Amygdala (tissue), 56 donors: Measurements from ENCODE around the gene PFDN5.
"Not testable (repeated sequence)": the region's sequence is repeated elsewhere in the genome, so short reads cannot be mapped to it uniquely, and the experiment has no call there.

Experiments
- DNase-seq, 56 donors: peaks; one replicate each; lab custom pipeline; 2025; lab: John Stamatoyannopoulos, UW

The PFDN5 gene

GRCh38 chr12:53325511-53326061 is 30.2 kb downstream of the PFDN5 start:
- DNase-seq = peak in 55 of 56 donors; percentile 20 to 92 (median 76)

GRCh38 chr12:53326460-53327185 is 31.3 kb downstream of the PFDN5 start:
- DNase-seq = no peak

- peak in 1 of 56 donors; percentile 24 for DNase-seq
Observed at GRCh38 chr12:53327435-53328042, 32.2 kb downstream of the PFDN5 start.

DNA sequence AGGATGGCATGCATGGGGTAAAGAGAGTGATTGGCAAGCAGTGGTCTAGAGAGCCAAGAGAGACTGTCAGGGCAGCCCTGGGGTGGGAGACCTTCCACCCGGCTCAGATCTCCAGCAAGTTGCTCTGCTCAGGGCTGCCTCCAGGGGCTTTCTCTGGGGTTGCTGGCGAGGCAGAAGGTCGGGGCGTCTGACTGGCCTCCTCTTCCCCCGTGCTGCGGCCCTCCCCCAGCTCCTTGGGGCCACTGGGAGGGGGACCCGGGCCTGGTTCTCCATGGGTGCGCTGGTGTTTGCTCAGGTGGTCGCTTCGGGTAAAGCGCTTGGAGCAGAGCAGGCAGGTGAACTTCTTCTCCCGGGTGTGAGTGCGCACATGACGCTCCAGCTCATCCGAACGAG is 32.7 kb downstream of the PFDN5 start:
- no peak for DNase-seq

- no peak for DNase-seq
Observed at GRCh38 chr12:53330671-53331070, 35.3 kb downstream of the PFDN5 start.

DNA sequence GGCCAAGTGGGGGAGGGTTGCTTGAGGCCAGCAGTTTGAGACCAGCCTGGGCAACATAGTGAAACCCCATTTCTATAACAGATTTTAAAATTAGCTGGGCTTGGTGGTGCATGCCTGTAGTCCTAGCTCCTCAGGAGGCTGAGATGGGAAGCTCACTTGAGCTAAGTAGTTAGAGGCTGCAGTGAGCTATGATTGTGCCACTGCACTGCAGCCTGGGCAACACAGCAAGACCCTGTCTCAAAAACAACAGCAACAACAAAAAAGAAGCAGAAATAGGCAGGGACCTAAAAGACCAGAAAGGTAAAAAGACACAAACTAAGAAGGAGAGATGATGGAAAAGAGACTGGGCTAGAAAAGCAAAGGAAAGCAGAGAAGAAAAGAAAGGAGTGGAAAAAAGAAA is 37.0 kb downstream of the PFDN5 start:
- DNase-seq = not testable (repeated sequence)

DNA sequence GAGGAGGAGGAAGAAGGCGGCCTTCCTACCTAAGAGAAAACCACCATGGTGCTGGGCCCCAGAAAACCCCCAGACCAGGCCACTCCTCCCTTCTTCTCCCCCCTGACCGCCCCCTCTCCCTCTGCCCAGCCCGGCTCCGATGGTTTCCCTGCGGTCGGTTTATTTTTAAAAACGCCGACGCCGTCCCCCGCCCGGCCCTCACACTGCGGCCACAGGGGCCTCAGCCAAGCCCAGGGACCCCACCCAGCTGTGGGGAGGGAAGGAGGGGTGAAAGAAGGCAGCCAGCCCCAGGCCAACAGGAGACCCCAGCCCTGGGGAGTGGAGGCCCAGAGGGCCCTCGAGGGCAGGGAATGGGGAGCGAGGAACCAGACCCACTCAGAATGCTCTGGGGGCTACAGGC is 37.4 kb downstream of the PFDN5 start:
- DNase-seq = no peak

DNA sequence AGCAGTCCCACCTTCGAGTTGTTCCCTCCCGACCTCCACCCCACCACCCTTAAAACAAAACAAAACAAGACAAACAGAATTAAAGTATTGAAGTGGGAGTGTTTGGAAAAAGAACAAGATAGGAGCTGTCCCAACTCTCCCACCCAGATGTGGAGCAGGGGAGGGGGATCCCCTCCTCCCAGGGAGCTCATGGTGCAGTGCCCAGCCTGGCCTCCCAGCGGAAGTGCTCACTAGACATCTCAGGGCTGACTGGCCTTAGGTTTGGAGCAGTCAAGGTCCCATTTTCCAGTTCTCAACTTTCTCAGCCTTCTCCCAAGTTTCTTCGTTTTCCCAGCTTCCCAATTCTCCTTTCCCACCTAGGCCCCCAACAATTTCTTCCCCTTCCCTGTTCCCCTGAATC is 37.9 kb downstream of the PFDN5 start:
- no peak for DNase-seq

DNA sequence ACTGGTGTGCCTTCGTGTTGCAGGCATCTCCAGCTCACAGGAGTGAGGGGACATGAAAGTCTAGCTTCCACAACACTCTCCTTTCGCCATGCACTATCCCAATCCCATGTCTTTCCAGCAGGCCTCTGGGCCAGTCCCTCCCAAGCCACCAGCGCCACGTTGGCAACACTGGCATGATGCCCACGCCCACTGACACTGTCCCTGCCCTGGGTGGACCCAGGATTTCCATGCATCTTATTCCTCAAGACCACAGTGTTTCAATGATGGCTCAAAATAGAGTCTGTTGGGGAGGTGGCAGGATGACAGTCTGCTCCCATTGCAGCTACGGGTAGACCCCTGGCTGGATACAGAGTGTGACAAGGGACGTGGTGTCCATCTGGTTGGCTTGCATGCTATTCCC is 38.5 kb downstream of the PFDN5 start:
- DNase-seq = no peak

DNA sequence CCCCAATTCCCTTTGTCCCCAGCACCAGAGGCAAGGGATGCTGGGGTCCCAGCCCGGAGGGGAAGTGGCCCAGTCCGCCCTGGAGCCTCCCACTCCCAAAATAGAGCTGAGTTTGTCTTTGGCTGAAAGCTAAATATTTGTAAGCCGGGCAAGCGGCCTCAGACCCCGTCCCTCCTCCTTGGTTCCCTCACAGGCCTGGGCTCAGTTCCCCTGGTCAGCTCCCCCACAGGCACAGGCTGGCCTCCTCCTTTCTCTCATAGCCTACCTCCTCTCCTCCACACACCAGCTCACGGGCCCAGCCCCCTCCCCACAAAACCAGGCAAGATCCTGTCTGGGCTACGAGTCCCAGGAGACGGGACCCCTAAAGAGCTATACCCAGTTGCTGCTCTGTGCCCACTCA is 39.5 kb downstream of the PFDN5 start:
- DNase-seq = no peak

- no peak for DNase-seq
Observed at GRCh38 chr12:53336181-53336681, 40.9 kb downstream of the PFDN5 start, which contains the start of gene SP7. SP7 (minus strand) TSS chr12:53336354; CDS start chr12:53335646, 708 bp downstream.

DNA sequence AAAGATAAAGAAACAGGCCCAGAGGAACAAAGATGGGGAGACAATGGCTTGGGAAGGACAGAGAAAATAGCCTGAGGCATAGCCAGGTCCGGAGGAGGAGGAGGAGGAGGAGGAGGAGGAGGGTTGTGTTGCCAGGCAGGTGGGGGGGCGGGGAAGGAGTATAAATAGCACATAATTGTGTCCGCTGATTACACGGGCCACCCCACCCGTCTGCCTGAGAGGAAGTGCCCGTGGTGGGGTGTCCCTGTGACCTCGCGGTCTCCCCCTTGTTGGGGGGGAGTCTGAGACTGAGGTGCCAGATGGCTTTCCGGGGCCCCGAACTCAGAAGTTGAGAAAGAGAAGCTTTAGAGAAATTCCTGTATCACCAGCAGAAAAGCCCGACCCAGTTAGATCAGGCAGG is 42.7 kb downstream of the PFDN5 start:
- DNase-seq = no peak

DNA sequence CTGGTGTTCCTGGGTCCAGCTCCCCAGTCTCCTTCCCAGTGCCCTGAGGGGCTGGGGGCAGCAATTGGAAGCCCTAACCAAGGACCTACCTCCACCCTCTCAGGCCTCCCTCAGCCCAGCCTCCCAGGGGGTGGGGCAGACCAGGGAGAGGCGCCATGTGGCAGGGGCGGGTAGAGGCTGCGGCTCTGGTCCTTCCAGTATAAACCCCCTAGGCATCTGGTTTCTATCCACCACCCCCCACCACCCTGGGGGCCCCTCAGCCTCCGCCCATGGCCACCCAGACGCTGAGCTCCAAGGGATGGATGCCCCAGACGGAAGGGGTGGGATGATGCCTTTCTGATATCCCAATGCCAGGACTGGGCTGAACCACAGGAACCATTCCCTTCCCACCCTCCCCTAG is 43.6 kb downstream of the PFDN5 start:
- no peak for DNase-seq

- no peak for DNase-seq
Observed at GRCh38 chr12:53340398-53340797, 45.1 kb downstream of the PFDN5 start.

GRCh38 chr12:53343449-53343848 is 48.1 kb downstream of the PFDN5 start:
- DNase-seq = no peak

DNA sequence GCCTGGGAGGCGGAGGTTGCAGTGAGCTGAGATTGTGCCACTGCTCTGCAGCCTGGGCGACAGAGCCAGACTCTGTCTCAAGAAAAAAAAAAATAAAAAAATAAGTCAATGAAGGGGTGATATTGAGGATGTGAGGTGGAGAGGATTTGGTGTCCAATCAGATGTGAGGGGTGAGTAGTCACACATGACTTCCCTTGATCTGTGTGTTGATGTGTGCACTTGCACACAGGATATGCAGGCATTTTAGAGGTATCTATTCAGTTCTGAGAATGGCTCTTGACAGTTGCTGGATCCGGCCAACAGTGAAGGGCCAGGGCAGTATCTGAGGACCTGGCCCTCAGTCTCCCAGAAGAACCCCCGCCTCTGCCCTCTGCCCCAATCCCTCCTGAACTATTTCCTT is 48.6 kb downstream of the PFDN5 start:
- no peak for DNase-seq

DNA sequence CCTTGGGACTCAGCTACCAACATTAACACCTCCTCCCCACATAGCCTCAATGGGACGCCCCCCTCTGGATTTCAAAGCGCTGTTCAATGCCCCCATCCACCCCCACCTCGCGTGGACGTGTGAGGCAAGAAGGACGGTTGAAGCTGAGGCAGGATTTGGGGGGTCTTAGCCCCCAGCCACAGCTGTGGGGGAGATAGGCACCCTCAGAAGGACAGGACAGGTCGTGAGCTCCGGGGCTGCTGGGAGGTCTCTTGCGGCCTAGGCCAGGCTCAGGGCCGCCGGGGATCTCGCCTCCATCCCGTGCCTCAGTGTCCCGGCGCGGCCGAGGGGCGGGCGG is 49.1 kb downstream of the PFDN5 start:
- no peak for DNase-seq

DNA sequence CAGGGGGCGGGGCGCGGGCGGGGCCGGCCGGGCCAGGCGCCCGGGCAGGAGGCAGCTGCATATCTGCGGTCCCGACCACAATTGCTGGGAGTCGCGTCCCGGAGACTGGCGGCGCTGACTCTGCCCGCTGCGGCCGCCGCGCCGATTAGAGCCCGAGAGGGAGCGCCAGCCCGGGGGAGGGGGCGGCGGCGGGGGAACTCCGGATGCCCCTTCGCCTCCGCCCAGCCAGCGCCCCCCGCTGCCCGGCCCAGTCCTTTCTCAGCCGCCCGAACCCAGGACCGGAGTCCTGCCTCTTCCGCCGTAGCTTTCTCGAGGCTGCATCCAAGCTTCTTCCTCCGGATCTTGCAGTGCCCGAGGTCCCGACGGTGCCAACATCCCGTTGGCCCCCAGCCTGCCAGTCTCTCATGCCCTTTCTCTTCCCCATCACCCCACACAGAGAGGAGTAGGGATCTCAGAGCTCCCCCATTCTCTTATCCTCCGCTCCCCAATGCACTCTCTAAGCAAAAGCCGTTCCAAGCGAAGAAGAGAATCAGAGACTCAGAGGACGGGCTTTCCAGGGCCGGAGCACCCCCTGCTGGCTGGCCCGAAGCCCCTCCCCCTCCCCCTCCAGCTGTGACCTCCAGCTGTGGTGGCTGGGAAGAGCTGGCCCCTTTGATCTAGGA is 49.6 kb downstream of the PFDN5 start:
- peak in 54 of 56 donors; percentile 29 to 89 (median 70) for DNase-seq

GRCh38 chr12:53345486-53346188 is 50.3 kb downstream of the PFDN5 start:
- DNase-seq = peak in 1 of 56 donors; percentile 35

DNA sequence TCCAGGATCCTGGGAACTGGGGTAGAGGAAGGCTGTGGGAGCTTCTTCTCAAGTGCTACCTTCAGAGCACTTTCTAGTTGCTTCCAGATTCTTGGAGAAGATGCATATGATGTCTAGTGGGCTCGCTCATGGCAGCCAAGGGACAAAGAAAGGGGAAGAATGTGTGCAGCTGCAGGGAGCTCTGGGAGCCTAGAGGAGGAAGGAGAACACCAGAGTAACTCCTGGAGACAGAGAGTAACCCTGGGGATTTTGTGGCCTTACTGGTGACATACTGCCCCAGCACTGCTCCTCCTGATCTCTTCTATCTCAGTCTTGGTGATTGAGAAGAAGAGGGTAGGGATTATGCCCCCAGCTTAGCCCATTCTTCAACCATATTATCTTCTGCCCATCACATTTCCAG is 51.1 kb downstream of the PFDN5 start:
- DNase-seq = no peak

DNA sequence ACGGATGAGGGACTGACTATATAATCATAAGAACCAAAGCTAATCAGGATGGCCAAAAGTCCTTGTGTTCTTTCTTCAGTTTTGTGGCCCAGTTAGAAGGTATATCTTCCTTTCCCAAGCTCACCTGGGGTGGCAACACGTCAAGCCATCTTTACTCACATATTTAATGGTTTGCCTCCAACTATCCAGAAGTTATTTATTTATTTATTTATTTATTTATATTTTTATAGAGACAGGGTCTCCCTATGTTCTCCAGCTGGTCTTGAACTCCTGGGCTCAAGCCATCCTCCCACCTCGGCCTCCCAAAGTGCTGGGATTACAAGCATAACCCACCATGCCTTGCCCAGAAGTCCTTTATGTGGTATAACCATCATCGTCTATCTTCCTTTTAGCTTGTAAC is 52.6 kb downstream of the PFDN5 start:
- no peak for DNase-seq
